ENCODE measurements around the gene CCDC6.
"Not testable (repeated sequence)": the region's sequence is repeated elsewhere in the genome, so short reads cannot be mapped to it uniquely, and the experiment has no call there.

The CCDC6 gene

GRCh38 chr10:59905066-59905730 is 1.2 kb downstream of the CCDC6 start:
- no peak for DNase-seq

DNA sequence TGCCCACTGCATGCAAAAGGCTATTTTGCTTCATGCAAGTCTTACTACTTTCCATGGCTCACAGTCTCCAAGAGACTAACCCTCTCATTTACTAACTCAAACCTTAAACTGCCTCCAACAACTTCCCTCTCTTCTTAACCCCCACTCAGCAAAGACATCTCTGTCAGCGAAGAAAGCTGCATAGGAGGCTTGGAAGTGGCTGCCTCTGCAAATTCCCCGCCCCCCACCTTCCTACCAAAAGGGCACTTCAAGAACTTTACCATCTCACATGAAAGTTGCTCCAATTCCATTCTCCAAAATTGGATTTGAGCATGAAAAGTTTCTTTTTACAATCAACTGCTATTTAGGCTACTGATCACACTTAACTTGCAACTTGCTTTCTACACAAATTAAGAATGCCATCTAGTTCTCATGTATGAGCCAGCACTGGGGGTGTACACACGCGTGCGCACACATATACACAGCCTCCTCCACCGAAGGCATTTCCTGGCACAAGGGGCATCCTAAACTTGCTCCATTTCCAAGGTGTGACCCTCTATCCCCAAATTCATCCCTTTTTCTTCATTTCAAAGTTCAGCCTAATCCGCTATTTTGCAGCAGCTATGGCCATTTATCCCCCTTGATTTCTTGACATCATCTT is 1.8 kb downstream of the CCDC6 start:
- DNase-seq: no peak

GRCh38 chr10:59903871-59904270 is 2.5 kb downstream of the CCDC6 start:
- no peak for DNase-seq

DNA sequence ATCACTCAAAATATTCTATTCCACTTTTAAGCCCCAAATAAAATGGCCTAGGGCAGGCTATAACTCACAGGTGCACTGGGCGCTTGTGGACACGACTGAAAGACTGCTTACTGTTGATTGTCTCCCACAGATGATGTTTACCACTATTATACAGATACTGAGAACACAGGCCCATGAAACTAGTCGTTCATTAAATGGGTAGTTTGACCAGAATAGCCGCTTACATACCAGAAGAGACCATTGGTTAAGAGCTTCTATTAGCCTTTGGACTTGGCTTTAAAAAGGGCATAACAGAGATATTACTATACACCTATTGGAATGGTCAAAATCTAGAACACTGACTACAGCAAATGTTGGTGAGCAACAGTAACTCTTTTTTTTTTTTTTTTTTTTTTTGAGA is 4.3 kb downstream of the CCDC6 start:
- no peak for DNase-seq

GRCh38 chr10:59901470-59901869 is 4.9 kb downstream of the CCDC6 start:
- DNase-seq: no peak

GRCh38 chr10:59900048-59900727 is 6.2 kb downstream of the CCDC6 start:
- no peak for DNase-seq

DNA sequence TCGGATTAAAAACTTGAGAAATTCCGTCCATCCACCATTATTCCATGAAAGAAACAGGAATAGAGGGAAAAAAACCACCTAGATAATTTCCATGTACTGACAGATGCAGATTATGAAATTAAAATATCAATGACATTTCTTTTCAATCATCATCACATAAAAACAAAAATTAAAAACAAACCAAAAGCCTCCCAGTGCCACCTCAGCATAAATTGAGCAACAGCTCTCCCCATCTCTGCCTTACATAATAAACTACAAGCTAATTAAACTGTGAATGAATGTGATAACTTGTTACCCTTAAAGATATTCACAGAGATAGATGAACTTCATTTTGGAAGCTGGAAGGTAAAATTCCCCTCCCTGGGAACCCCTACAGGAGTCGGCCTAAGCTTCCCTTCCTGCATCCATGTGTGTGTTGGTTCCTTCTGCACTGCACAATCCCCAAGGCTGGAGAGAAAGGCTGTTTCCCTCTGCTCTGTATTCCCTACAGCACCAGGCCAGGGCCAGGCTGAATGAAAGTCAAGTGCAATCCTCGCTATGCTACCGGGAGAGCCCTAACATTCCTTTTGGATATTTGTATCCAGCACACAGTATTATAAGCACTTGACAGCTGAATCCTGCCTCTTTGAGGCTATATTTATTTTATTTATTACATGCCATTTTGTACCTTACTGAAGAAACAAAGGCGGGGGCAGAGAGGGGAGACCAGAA is 8.1 kb downstream of the CCDC6 start:
- DNase-seq: no peak

DNA sequence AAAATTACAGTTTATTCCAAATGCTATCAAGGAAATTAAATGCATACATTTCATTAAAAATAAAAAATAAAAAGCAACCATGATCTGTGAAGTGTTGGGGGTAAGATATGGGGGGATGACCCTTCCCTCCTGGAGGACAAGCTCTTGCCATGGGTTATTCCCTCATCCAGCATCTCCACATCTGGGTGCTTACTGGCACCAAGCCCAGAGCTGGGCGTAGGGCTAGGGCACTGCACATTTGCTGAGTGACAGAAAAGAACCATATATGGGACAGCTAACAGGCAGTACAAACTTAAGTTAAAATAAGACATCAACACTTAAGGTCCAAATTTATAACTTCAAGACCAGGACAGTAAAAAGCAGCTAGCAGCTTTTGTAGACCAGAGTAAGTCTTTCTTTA is 10.2 kb downstream of the CCDC6 start:
- DNase-seq: no peak

- DNase-seq: no peak
Observed at GRCh38 chr10:59895629-59896116, 10.7 kb downstream of the CCDC6 start.

DNA sequence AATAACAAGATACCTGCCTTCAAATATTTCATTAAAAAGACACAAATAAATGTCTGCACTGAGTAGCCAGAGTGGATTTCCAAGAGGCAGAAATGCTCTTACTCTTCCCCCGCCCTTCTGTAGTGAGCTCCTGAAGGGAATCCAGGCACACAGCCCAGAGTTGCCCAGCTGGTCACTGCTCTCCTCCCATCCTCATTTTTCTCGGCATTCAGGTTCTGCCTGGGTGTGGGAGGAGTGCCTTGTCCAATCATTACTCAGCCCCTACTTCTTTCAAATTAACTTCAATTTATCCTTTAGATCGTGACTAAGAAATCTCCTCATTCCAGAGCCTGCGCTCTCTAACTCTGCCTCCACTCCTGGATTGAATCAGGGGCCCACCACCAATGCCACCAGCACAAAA is 12.2 kb downstream of the CCDC6 start:
- no peak for DNase-seq

- no peak for DNase-seq
Observed at GRCh38 chr10:59892697-59893096, 13.7 kb downstream of the CCDC6 start.

GRCh38 chr10:59891936-59892335 is 14.4 kb downstream of the CCDC6 start:
- no peak for DNase-seq

- DNase-seq: no peak
Observed at GRCh38 chr10:59891349-59891748, 15.0 kb downstream of the CCDC6 start.

DNA sequence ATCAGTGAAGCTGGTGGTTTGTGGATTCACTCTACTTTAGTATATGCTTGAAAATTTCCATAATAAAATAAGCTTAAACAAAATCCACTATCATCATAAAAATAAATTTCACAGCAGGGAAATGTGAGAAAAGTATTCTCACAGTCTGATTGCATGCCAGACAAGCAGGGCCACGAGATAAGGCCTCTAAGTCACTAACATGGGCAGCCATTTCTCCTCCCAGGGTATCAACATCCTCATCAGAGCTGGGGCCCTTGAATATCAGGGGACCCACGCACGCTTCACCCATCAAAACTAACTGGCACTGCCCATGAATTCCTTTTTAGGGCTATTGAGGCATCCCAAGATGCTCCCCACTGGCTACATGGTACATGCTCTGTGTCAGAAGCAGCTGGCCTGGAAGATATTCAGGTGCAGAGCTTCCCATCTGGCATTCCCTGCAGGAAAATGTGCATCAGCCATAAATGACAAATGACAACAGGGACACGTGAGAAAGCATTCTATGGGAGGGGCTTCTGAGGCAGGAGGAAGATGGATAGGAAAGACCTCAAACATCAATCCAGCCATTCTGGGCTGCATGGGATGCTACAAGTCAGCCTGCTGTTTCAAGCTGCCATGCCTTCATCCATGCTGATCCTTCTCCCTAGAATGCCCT is 17.4 kb downstream of the CCDC6 start:
- DNase-seq: no peak

- no peak for DNase-seq
Observed at GRCh38 chr10:59887972-59888640, 18.2 kb downstream of the CCDC6 start.

- DNase-seq: no peak
Observed at GRCh38 chr10:59887006-59887405, 19.4 kb downstream of the CCDC6 start.

GRCh38 chr10:59885430-59886134 is 20.8 kb downstream of the CCDC6 start:
- DNase-seq: no peak

DNA sequence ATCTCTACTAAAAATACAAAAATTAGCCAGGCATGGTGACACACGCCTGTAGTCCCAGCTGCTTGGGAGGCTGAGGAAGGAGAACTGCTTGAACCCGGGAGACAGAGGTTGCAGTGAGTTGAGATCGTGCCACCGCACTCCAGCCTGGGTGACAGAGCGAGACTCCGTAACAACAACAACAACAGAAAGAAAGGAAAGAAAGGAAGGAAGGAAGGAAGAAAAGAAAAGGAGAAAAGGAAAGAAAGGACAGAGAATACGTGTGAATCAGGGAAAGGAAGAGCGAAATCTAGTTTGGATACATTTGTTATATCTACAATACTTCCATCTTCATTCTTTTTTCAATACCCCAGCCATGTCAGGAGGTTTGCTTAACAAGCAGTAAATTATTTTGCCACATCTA is 21.5 kb downstream of the CCDC6 start:
- DNase-seq: not testable (repeated sequence)

DNA sequence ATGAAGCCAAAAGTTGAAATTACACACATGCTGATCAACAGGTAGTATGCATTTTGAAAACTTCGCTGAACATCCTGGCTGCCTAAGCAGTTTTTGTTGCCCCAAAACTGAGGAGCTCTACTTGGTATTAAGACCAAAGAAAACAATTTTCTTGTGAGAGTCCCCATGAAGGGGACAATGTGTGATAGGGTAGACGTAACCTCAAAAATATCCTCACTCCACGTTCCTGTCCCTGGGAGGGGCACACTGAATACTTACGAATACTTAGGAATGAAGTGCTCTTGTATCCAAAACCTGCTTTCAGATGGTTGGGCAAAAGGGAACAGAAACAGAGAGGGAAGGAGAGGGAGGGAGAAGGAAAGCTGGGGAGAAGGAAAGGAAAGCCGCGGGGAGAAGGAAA is 24.7 kb downstream of the CCDC6 start:
- DNase-seq: no peak

GRCh38 chr10:59880971-59881510 is 25.3 kb downstream of the CCDC6 start:
- DNase-seq: no peak

DNA sequence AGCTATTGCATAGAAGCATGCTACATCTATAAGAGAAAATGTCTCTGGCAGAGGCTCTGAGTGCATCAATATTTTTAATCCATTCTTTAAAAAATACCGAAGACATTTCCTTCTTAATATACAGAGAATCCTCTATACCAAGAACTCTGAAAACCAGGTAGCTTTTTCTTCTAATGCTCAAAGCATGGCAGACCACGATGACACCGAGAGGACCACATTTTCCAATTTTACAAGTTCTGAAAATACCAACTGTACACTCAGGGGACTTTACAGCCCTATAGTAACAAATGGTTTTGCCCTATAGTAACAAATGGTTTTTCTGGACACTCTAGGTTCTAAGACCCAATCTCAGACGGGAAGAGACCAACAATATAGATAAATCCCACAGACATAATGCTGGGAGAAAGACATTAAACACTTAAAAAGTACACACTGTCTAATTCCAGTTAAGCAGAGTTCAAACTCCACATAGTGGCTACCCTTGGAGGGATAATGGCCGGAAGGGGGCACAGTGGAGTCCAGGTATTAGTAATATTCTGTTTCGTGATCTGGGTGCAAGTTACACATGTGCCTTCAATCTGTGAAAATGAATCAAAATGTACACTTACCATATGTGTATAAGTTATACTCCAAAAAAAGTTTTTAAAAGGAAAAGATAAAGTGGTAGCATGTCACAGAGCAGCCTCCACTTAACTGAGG is 26.2 kb downstream of the CCDC6 start:
- no peak for DNase-seq

Measured in cortex of kidney (tissue), 1 donor.